Activated T-helper 9 cell treated with anti-CD3 and anti-CD28 coated beads, Interleukin-2, amount 50 U/mL, for 16 hours (primary cell): Measurements from ENCODE around the gene TMPRSS9.

Experiments
- DNase-seq: peaks from one replicate; pipeline ENCODE4 v3.0.0-alpha.2; 2020; ENCODE audit warnings: low read depth

Gene TMPRSS9

DNA sequence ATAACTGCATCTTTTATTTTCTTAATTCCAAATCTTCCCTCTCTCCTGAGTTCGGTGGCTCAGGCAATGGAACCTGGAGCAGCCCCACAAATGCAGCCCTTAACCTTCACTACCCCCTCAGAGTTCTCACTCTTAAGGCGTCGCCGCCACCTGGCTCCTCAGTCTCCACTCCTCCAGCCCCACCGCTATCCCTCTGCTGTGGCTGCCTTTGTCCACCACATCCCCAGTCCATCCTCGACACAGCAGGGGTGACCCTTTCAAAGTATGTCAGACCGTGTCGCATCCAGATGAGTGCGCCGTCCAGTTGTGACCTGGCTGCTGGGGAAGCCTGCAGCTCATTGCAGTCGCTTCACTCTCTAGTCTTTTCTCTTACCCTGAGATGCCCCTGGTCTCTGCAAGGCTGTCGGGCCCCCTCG is 30.6 kb upstream of the TMPRSS9 start:
- no peak for DNase-seq

DNA sequence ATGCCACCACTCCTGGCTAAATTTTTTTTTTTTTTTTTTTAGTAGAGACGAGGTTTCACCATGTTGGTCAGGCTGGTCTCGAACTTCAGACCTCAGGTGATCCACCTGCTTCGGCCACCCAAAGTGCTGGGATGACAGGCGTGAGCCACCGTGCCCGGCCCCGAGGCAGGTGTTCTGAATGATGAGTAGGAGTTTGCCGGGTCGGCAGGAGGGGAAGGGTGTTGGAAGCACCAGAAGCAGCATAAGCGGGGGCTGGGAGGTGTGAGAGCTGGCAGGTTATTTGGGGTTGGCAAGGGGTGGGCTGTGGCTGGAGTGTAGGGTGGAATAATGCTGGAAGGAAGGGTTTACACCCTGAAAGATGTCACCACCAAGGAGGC is 29.8 kb upstream of the TMPRSS9 start:
- no peak for DNase-seq

- DNase-seq: no peak
Measured at GRCh38 chr19:2330632-2331284, 29.3 kb upstream of the TMPRSS9 start.

- DNase-seq: no peak
Measured at GRCh38 chr19:2331601-2332246, 28.3 kb upstream of the TMPRSS9 start.

GRCh38 chr19:2332341-2333026 is 27.6 kb upstream of the TMPRSS9 start:
- DNase-seq: no peak

- no peak for DNase-seq
Measured at GRCh38 chr19:2333027-2333806, 26.8 kb upstream of the TMPRSS9 start.

DNA sequence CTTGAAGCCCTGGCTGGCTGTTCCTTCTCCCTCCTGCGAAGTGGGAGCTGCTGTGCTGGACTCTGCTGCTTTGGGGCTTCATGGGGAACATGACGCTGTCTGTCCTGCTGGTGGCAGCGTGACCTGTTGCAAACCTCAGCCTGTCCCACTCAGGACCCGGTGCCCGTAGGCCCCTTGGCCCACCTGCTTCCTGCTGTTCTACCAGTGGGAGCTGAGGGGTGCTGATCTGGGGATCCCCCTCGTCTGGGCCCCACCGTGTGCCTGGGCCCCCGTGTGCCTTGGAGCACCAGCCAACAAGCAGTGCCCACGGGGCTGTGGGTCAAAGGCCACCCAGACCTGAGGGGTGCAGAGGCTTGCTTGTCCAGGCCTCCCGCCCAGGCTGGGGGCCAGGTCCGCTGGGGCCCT is 26.3 kb upstream of the TMPRSS9 start:
- no peak for DNase-seq

GRCh38 chr19:2334426-2334825 is 25.6 kb upstream of the TMPRSS9 start:
- DNase-seq: no peak

DNA sequence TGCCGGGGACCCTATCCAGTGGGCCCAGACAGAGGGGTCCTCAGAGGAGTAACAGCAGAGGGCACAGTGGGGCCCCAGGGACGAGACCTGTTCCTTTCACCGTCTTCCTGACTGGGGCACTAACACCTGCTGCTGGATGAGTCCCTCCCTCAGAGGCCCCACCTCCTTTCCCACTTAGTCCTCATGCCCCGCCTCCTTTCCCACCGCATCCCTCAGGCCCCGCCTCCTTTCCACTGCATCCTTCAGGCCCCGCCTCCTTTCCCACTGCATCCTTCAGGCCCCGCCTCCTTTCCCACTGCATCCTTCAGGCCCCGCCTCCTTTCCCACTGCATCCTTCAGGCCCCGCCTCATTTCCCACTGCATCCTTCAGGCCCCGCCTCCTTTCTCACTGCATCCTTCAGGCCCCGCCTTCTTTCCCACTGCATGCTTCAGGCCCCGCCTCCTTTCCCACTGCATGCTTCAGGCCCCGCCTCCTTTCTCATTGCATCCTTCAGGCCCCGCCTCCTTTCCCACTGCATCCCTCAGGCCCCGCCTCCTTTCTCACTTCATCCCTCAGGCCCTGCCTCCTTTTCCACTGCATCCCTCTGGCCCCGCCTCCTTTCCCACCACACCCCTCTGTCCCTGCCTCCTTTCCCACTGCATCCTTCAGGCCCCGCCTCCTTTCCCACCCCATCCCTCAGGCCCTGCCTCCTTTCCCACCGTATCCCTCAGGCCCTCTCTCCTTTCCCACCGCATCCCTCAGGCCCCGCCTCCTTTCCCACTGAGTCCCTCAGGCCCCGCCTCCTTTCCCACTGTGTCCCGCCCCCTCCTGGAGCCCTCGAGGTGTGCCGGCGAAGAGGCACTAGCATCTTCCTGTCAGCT is 24.8 kb upstream of the TMPRSS9 start:
- DNase-seq: no peak

GRCh38 chr19:2335848-2336247 is 24.2 kb upstream of the TMPRSS9 start:
- DNase-seq: no peak

- DNase-seq: no peak
Measured at GRCh38 chr19:2336528-2337328, 23.3 kb upstream of the TMPRSS9 start.

DNA sequence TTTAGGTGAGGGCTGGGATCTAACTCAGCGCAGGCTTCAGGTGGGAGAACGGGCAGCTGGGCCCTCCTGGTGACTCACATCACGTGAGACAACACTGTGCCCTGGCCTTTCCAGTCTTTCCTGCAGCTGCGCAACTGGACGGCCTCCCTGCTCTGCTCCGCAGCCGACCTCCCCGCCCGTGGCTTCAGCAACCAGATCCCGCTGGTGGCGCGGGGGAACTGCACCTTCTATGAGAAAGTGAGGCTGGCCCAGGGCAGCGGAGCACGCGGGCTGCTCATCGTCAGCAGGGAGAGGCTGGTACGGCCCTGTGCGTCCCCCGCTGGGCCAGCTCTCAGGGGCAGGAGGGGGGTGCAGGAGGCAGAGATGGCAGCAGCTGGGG is 22.7 kb upstream of the TMPRSS9 start:
- no peak for DNase-seq

- DNase-seq: no peak
Measured at GRCh38 chr19:2338055-2338615, 21.9 kb upstream of the TMPRSS9 start.

- no peak for DNase-seq
Measured at GRCh38 chr19:2338751-2339643, 21.1 kb upstream of the TMPRSS9 start.

DNA sequence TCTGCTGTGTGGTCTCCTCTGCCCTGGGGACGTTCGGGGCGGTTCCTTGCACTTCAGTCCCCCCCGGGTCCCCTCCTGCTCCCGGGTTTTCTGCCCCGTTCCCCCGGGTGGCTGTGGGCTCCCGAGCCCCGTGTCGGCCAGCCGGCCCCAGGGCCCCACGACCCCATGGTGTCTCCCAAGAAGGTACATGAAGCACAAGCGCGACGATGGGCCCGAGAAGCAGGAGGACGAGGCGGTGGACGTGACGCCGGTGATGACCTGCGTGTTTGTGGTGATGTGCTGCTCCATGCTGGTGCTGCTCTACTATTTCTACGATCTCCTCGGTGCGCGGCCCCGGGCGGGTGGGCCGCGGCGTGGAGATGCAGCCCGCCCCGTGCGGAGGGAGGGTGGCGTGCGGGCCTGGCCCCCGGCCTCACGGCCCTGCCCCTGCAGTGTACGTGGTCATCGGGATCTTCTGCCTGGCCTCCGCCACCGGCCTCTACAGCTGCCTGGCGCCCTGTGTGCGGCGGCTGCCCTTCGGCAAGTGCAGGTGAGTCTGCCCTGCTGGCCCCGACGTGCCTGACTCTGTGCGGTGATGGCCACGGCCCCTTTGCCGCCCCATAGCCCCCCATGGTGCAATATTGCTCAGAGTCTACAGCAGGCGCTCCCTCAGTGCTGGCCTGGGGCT is 20.3 kb upstream of the TMPRSS9 start:
- no peak for DNase-seq

DNA sequence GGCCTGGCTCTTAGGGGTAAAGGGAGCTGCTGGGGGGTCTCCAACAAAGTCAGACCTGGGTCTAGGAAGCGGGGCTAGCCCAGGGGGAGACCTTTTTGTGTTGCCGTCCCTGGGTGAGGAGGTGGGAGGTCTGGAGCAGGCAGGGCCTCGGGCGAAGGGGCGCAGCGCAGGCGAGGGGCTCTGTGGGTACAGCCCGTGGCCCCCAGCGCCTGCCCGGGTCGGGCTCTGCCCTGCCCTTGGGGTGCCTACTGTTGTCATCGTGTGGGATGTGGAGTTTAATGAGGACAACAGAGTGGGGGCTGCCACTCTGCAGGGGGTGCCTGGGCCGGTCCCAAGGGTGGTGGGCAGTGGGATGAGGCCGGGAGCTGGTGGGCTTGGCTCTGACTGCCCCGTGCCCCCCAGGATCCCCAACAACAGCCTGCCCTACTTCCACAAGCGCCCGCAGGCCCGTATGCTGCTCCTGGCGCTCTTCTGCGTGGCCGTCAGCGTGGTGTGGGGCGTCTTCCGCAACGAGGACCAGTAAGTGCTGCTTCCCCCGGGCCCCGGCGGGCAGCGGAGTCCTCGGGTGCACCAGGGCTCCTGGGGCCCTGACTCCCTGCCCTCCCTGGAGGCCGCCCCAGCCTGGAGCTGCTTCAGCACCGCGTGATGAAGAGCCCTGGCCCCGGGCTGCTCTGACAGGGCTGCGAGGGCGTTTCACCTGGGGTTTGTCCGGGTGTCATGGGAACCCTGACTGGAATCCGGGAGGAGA is 19.4 kb upstream of the TMPRSS9 start:
- DNase-seq: no peak

DNA sequence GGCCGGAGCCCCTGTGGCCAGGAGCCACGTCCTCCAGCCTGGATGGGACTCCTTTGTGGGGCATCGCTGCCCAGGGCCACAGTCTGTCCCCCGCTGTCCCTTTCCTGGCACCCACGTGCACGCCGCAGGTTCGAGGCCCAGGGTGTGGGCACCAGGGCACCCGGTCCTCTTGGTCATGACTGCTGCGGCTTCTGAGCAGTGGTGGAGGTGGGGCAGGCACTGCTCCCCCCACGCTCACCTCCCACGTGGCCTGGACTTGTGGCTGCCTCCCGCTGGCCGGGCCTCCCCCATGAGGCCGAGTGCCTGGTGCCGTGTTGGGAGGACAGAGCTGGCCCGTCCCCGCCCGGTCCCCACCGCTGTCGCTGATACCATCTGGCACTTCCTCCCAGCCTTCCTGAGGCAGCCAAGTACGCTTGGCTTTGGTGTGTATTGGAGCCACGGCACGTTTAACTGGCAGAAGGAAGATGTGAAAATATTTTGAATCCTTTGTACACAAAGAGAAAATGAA is 18.8 kb upstream of the TMPRSS9 start:
- DNase-seq: no peak

- no peak for DNase-seq
Measured at GRCh38 chr19:2341982-2342381, 18.1 kb upstream of the TMPRSS9 start.
